ENCODE data around the gene GHRL. TPM values are rescaled to one million over a fixed set of nuclear protein-coding genes. Genes with fewer than 3 reads are reported as not detected.

GHRL gene
- total RNA-seq, 2 donors from 2014 or later, result 3.6 to 4.2 TPM

DNA sequence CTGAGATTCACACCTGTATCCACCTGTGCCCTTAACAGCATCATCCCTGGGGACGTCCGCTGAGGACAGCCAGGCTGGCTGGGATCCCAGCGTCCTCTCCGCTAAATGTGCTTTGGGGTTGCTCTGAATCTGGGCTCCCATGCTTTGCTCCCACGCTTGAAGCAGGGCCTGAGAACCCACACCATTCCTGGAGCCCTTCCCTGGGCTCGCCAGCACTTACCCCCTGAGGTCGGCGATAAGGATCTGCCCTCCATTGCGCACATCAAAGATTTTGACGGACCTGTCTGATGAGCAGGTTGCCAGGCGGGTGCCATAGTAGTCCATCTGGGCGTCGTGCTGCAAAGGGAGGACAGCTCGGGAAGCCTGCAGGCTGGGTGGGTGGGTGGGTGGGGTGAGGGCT lies 22.4 kb upstream of the GHRL start:
- peaks cover 15 to 48% of the 10 kb centered on the region in 2 donors for H3K36me3 ChIP-seq (replicated peaks in 1 of 2; ENCODE audit: insufficient read depth in 1 of 2, low read depth in 2 of 2)
- no peak for ATAC-seq
- H3K4me3 ChIP-seq, result no peak overlapping the region
- no peak for DNase-seq
- 83 to 86% methylated on average over 4 to 14 of the region's 14 CpGs for WGBS, 2 donors
- TF ChIP-seq CTCF (IDR thresholded peaks at IDR 0.05) (no peak), POLR2A (IDR thresholded peaks at IDR 0.05) (no peak)
- no peak overlapping the region for H3K27ac ChIP-seq
- peaks cover 37% of the 10 kb centered on the region for H3K4me1 ChIP-seq
- H3K27me3 ChIP-seq, result no peaks in the 10 kb centered on the region
- intact Hi-C loops (cut with DNase I), result no loop called here
- H3K9me3 ChIP-seq, result no peaks in the 10 kb centered on the region

DNA sequence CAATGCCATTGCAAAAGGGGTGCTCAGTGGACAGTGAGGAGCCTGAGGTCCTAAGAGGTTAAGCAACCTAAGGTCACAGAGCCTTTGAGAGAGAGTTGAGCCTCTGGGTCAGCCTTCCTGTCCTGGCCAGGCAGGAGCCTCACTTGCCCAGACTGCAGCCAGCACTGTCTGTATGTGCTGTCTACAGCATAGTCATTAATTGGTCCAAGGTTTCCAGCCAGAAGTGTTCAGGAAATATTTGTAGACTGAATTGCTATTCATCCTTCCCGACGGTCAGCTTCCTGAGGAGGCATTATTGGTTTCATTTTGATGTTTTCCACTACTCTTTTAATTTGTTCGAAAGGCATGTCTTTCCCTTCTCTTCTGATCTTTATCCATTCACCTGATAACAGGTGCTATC lies 20.1 kb upstream of the GHRL start:
- ATAC-seq (no peak), DNase-seq (no peak)
- intact Hi-C loops (cut with DNase I), result no loop called here
- Histone ChIP-seq H3K27ac (no peak overlapping the region), H3K4me1 (peaks cover 20% of the 10 kb centered on the region), H3K36me3 (replicated peaks in 1 of 2; ENCODE audit: insufficient read depth in 1 of 2, low read depth in 2 of 2) (peaks cover 15 to 56% of the 10 kb centered on the region in 2 donors), H3K9me3 (no peaks in the 10 kb centered on the region), H3K4me3 (no peak overlapping the region), H3K27me3 (no peaks in the 10 kb centered on the region)
- no peak for TF ChIP-seq POLR2A (IDR thresholded peaks at IDR 0.05)
- no peak for TF ChIP-seq CTCF (IDR thresholded peaks at IDR 0.05)
- WGBS, 2 donors, result 66 to 71% methylated on average over 3 of the region's 3 CpGs

- no peak overlapping the region for H3K27ac ChIP-seq
- peaks cover 15 to 59% of the 10 kb centered on the region in 2 donors for H3K36me3 ChIP-seq (replicated peaks in 1 of 2; ENCODE audit: insufficient read depth in 1 of 2, low read depth in 2 of 2)
- DNase-seq (peak in 1 of 4 donors; percentile 49), ATAC-seq (no peak)
- intact Hi-C loops (cut with DNase I), result no loop called here
- no peak for TF ChIP-seq CTCF (IDR thresholded peaks at IDR 0.05)
- TF ChIP-seq POLR2A (IDR thresholded peaks at IDR 0.05), result no peak
- H3K4me3 ChIP-seq, result no peak overlapping the region
- no peaks in the 10 kb centered on the region for H3K9me3 ChIP-seq
- WGBS, 2 donors, result 37 to 42% methylated on average over 10 of the region's 10 CpGs
- H3K27me3 ChIP-seq, result no peaks in the 10 kb centered on the region
- H3K4me1 ChIP-seq, result peaks cover 15% of the 10 kb centered on the region
Measured at GRCh38 chr3:10312391-10312790, 19.6 kb upstream of the GHRL start.

- Histone ChIP-seq H3K36me3 (replicated peaks in 1 of 2; ENCODE audit: insufficient read depth in 1 of 2, low read depth in 2 of 2) (peaks cover 15 to 61% of the 10 kb centered on the region in 2 donors), H3K27ac (no peak overlapping the region), H3K9me3 (no peaks in the 10 kb centered on the region), H3K4me1 (peaks cover 11% of the 10 kb centered on the region), H3K27me3 (no peaks in the 10 kb centered on the region), H3K4me3 (no peak overlapping the region)
- intact Hi-C loops (cut with DNase I), result no loop called here
- 88 to 100% methylated on average over 3 to 13 of the region's 13 CpGs for WGBS, 2 donors
- TF ChIP-seq POLR2A (IDR thresholded peaks at IDR 0.05) (no peak), CTCF (IDR thresholded peaks at IDR 0.05) (no peak)
- ATAC-seq (no peak), DNase-seq (no peak)
Measured at GRCh38 chr3:10311710-10312109, 19.0 kb upstream of the GHRL start.

DNA sequence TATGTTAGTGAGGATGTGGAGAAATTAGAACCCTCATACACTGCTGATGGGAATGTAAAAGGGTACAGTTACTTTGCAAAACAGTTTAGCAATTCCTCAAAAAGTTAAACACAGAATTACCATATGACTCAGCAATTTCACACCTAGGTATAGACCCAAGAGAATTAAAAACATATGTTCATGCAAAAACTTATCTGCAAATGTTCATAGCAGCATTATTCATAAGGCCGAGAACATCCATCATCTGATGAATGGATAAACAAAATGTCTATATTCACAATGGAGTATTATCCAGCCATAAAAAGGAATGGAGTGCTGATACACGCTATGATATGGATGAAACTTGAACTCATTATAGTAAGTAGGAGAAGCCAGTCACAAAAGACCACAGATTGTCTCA lies 17.8 kb upstream of the GHRL start:
- TF ChIP-seq POLR2A (IDR thresholded peaks at IDR 0.05), result no peak
- no peak for TF ChIP-seq CTCF (IDR thresholded peaks at IDR 0.05)
- DNase-seq (no peak), ATAC-seq (no peak)
- WGBS, 2 donors, result 92 to 100% methylated on average over 2 of the region's 2 CpGs
- Histone ChIP-seq H3K4me1 (peaks cover 11% of the 10 kb centered on the region), H3K27ac (no peak overlapping the region), H3K27me3 (no peaks in the 10 kb centered on the region), H3K9me3 (no peaks in the 10 kb centered on the region), H3K4me3 (no peak overlapping the region), H3K36me3 (replicated peaks in 1 of 2; ENCODE audit: insufficient read depth in 1 of 2, low read depth in 2 of 2) (peaks cover 15 to 53% of the 10 kb centered on the region in 2 donors)
- intact Hi-C loops (cut with DNase I), result no loop called here

Measured in body of pancreas (tissue), 4 donors.